Stomach (tissue), 9 donors: ENCODE results near the gene MED12L. TPM values are rescaled to one million over a fixed set of nuclear protein-coding genes. Genes with fewer than 3 reads are reported as not detected.
"Not testable (repeated sequence)": the region's sequence is repeated elsewhere in the genome, so short reads cannot be mapped to it uniquely, and the experiment has no call there.

ENCODE experiments used
- DNase-seq, 2 donors: peaks; one replicate each; pipeline versions ENCODE4 v3.0.0 to v3.0.0-alpha.2; 2013 to 2019
- H3K27ac ChIP-seq, 5 donors: fragments of 200-600 bp in 4 of 5; sonication (generic) in 4 of 5; one replicate each; pipeline ENCODE4 v1.5.1; 2013 to 2019; ENCODE audit warnings: mild to moderate bottlenecking in 1 of 5, moderate library complexity in 1 of 5
- H3K27me3 ChIP-seq, 3 donors: fragments of 200-600 bp; sonication (generic); one replicate each; pipeline ENCODE4 v1.5.1; 2017 to 2019; ENCODE audit warnings: mixed run types in 1 of 3
- H3K36me3 ChIP-seq, 4 donors: fragments of 200-600 bp; sonication (generic); 1 replicate in 3 of 4; 2 replicates in 1 of 4; pipeline ENCODE4 v1.5.1; 2016 to 2019
- H3K4me1 ChIP-seq, 4 donors: fragments of 200-600 bp; sonication (generic); one replicate each; pipeline ENCODE4 v1.5.1; 2016 to 2019
- H3K4me3 ChIP-seq, 4 donors: fragments of 200-600 bp; sonication (generic) in 3 of 4; one replicate each; pipeline ENCODE4 v1.5.1; 2016 to 2019; ENCODE audit warnings: mild to moderate bottlenecking in 1 of 4
- H3K9me3 ChIP-seq, 4 donors: fragments of 200-600 bp; sonication (generic); one replicate each; pipeline ENCODE4 v1.5.1; 2016 to 2019
- EP300 ChIP-seq: sonication (generic); formaldehyde crosslinking; IDR thresholded peaks from one replicate; pipeline ENCODE4 v1.6.1; 2017; ENCODE audit warnings: antibody characterized with exemption
- POLR2A ChIP-seq, 4 donors: fragments of 450-650 bp; IDR thresholded peaks; one replicate each; pipeline ENCODE4 v1.6.1; 2016; ENCODE audit warnings: antibody characterized with exemption in 4 of 4, control low read depth in 2 of 4, mild to moderate bottlenecking in 1 of 4, moderate library complexity in 1 of 4
- POLR2AphosphoS5 ChIP-seq, 3 donors: sonication (generic); formaldehyde crosslinking; IDR thresholded peaks; one replicate each; pipeline ENCODE4 v1.6.1; 2016; ENCODE audit warnings: antibody characterized with exemption in 3 of 3
- WGBS, 5 donors: extraction: QIAGEN DNeasy Blood & Tissue Kit in 3 of 5; methylation state at CpG; one replicate each; pipeline versions ENCODE4 v1.1.5 to v1.1.7; 2013 to 2018; 5-methylcytosine and 5-hydroxymethylcytosine counted together
- intact Hi-C: fragments of 100-400 bp; cut with DNase I; formaldehyde crosslinking; loops from one replicate; pipeline ENCODE4 v1.15.1; 2023; ENCODE audit warnings: low total_unique reads
- polyA plus RNA-seq, 3 donors: library from polyadenylated mRNA; stranded (reverse); fragments of 200-250 nt; gene quantifications; one replicate each; pipeline ENCODE4 v1.2.3, GENCODE V29; 2013
- total RNA-seq, 5 donors: library from RNA; depleted of rRNA; stranded (reverse); fragments of >200 nt; gene quantifications; one replicate each; pipeline versions ENCODE4 v1.1.0 to v1.2.3, GENCODE V29; 2014 to 2016
- TF ChIP-seq, protein P1 (sequence below), 7 experiments: fragments of 450-650 bp in 4 of 7; fragments of 200-600 bp in 3 of 7; sonication (generic) in 3 of 7; IDR thresholded peaks; one replicate each; pipeline ENCODE4 v1.5.1; 2016 to 2019; ENCODE audit warnings: antibody characterized with exemption in 7 of 7, control low read depth in 2 of 7, mild to moderate bottlenecking in 1 of 7
- donor health status: healthy with polysubstance abuse.
- donor health status: Bipolar disorder and iron deficiency.
- donor health status: healthy.

Gene MED12L
- total and polyA plus RNA-seq, 8 donors: 0.06 to 2.9 (median 0.36) TPM; not detected in 2

- Histone ChIP-seq H3K4me3 (no peak overlapping the region), H3K27ac (no peak overlapping the region), H3K36me3 (no peaks in the 10 kb centered on the region), H3K27me3 (no peaks in the 10 kb centered on the region), H3K9me3 (no peaks in the 10 kb centered on the region), H3K4me1 (no peaks in the 10 kb centered on the region)
- DNase-seq: no peak
- no peak for TF ChIP-seq EP300
- TF ChIP-seq, protein P1, sequence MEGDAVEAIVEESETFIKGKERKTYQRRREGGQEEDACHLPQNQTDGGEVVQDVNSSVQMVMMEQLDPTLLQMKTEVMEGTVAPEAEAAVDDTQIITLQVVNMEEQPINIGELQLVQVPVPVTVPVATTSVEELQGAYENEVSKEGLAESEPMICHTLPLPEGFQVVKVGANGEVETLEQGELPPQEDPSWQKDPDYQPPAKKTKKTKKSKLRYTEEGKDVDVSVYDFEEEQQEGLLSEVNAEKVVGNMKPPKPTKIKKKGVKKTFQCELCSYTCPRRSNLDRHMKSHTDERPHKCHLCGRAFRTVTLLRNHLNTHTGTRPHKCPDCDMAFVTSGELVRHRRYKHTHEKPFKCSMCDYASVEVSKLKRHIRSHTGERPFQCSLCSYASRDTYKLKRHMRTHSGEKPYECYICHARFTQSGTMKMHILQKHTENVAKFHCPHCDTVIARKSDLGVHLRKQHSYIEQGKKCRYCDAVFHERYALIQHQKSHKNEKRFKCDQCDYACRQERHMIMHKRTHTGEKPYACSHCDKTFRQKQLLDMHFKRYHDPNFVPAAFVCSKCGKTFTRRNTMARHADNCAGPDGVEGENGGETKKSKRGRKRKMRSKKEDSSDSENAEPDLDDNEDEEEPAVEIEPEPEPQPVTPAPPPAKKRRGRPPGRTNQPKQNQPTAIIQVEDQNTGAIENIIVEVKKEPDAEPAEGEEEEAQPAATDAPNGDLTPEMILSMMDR (IDR thresholded peaks at IDR 0.05): no peak
- no peak for TF ChIP-seq POLR2A (IDR thresholded peaks at IDR 0.05)
- TF ChIP-seq POLR2AphosphoS5 (IDR thresholded peaks at IDR 0.05): no peak
- intact Hi-C loops: no loop called here
- 57 to 74% (median 72%) methylated on average over 2 of the region's 2 CpGs for WGBS, 5 donors
These were observed 306.3 kb downstream of the MED12L start for GRCh38 chr3:151391720-151392119.

- WGBS, 5 donors: 75 to 94% (median 91%) methylated on average over 3 of the region's 3 CpGs
- H3K27me3 ChIP-seq, H3K27ac ChIP-seq, intact Hi-C loops, H3K36me3 ChIP-seq, DNase-seq, H3K4me3 ChIP-seq, H3K4me1 ChIP-seq, H3K9me3 ChIP-seq: not testable (repeated sequence)
These were observed 306.7 kb downstream of the MED12L start for GRCh38 chr3:151392191-151392590.

DNA sequence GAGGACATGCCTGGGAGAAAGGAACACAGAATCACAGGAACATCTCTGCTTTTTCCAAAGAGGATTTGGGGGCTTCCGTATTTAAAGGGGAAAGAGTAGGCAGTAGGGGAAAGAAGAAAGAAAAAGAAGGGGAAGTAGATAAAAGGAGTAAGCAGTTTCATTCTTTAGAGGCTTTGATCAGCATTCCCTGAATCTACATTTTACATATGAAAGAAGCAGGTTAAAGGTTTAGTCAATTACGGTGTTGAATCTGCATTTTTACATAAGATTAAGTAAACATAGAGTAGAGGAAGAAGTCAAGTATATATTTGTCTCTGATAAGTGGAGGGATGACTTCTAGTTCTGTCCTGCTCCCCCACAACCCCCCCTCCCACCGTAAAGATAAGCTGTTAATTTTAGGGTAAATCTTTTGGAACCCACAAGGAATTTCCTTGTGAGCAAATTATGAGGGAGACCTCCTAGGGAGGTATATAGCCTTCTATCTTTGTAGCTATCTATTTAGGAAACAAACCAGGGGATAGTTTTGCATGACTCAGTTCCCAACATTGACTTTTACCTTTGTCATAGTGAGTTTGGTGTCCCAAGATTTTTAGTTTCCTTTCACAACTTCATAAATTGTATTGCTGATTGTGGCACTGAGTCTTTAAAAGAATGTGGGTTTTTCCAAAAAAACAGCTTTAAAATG lies 307.8 kb downstream of the MED12L start:
- Histone ChIP-seq H3K9me3 (no peaks in the 10 kb centered on the region), H3K27ac (no peak overlapping the region), H3K4me3 (no peak overlapping the region), H3K27me3 (no peaks in the 10 kb centered on the region), H3K36me3 (no peaks in the 10 kb centered on the region), H3K4me1 (no peaks in the 10 kb centered on the region)
- intact Hi-C loops: no loop called here
- no peak for DNase-seq
- 44 to 57% (median 54%) methylated on average over 3 of the region's 3 CpGs for WGBS, 5 donors
- TF ChIP-seq, protein P1 (IDR thresholded peaks at IDR 0.05): no peak
- no peak for TF ChIP-seq POLR2A (IDR thresholded peaks at IDR 0.05)
- no peak for TF ChIP-seq EP300
- TF ChIP-seq POLR2AphosphoS5 (IDR thresholded peaks at IDR 0.05): no peak

GRCh38 chr3:151393941-151394340 lies 308.5 kb downstream of the MED12L start:
- Histone ChIP-seq H3K4me1 (no peaks in the 10 kb centered on the region), H3K9me3 (no peaks in the 10 kb centered on the region), H3K36me3 (no peaks in the 10 kb centered on the region), H3K27ac (no peak overlapping the region), H3K27me3 (no peaks in the 10 kb centered on the region), H3K4me3 (no peak overlapping the region)
- intact Hi-C loops: no loop called here
- no peak for DNase-seq
- WGBS, 5 donors: 60 to 73% (median 73%) methylated on average over 4 of the region's 4 CpGs
- TF ChIP-seq POLR2A (IDR thresholded peaks at IDR 0.05): no peak
- no peak for TF ChIP-seq POLR2AphosphoS5 (IDR thresholded peaks at IDR 0.05)
- TF ChIP-seq, protein P1 (IDR thresholded peaks at IDR 0.05): no peak
- TF ChIP-seq EP300: no peak

- Histone ChIP-seq H3K4me3 (no peak overlapping the region), H3K27ac (no peak overlapping the region), H3K36me3 (no peaks in the 10 kb centered on the region), H3K4me1 (no peaks in the 10 kb centered on the region), H3K9me3 (no peaks in the 10 kb centered on the region), H3K27me3 (no peaks in the 10 kb centered on the region)
- 80 to 89% (median 87%) methylated on average over 8 of the region's 8 CpGs for WGBS, 5 donors
- TF ChIP-seq, protein P1 (IDR thresholded peaks at IDR 0.05): no peak
- TF ChIP-seq POLR2A (IDR thresholded peaks at IDR 0.05) (no peak), POLR2AphosphoS5 (IDR thresholded peaks at IDR 0.05) (no peak), EP300 (no peak)
- DNase-seq: no peak
- intact Hi-C loops: no loop called here
These were observed 309.1 kb downstream of the MED12L start for GRCh38 chr3:151394611-151395010.
